Measurements from ENCODE around the gene CLDN15.

CLDN15 gene

GRCh38 chr7:101220295-101220694 is 17.3 kb downstream of the CLDN15 start:
- Histone ChIP-seq H3K9me3 (ENCODE audit: control insufficient read depth, insufficient read depth, low read length) (no peaks in the 10 kb centered on the region), H3K4me1 (ENCODE audit: insufficient read depth, low read length) (0 out of 2 replicates have a peak, but pooled peaks cover 4% of the 10 kb centered on the region), H3K36me3 (ENCODE audit: insufficient read depth, low read length) (peaks cover 7% of the 10 kb centered on the region), H3K9ac (ENCODE audit: low read depth, low read length) (no peak overlapping the region)

DNA sequence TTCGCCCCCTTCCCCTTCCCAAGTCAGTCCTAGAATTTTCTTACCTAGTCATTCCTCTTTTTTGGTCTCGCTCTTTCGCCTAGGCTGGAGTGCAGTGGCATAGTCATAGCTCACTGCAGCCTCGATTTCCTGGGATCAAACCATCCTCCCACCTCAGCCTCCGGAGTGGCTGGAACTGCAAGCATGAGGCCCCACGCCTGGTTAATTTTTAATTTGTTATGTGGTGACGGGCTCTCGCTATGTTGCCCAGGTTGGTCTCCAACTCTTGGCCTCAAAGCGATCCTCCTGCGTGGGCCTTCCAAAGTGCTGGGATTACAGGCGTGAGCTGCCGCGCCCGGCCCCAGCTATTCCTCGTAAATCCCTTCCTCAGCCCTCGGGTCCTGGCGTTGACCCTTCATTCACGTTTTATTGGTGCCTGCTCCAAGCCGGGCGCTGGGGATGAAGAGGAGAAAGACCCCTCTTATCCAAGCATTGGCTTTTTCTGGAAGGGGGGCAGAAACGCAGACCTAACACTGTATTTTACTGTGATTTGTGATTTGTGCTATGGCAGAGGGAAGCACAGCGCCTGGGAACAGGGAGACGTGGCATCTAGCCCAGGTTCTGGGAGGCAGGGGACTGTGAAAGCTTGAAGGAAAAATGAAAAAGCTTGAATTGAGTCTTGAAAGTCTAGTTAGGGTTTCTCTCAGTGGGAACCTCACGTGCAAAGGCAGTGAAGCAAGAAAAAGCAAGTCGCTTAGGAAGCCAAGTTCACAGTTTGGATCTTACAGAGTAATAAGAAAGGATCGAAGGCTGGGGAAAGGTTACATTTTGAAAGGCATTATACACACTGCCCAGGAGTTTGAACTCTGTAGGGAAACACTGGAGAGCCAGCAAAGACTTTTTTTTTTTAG is 19.1 kb downstream of the CLDN15 start:
- 0 out of 2 replicates have a peak, but pooled peaks cover 4% of the 10 kb centered on the region for H3K4me1 ChIP-seq (ENCODE audit: insufficient read depth, low read length)
- no peaks in the 10 kb centered on the region; the same call in 1 of the 2 replicates for H3K36me3 ChIP-seq (ENCODE audit: insufficient read depth, low read length)
- H3K9ac ChIP-seq (ENCODE audit: low read depth, low read length): peak overlapping the region; percentile 80
- no peaks in the 10 kb centered on the region for H3K9me3 ChIP-seq (ENCODE audit: control insufficient read depth, insufficient read depth, low read length)

DNA sequence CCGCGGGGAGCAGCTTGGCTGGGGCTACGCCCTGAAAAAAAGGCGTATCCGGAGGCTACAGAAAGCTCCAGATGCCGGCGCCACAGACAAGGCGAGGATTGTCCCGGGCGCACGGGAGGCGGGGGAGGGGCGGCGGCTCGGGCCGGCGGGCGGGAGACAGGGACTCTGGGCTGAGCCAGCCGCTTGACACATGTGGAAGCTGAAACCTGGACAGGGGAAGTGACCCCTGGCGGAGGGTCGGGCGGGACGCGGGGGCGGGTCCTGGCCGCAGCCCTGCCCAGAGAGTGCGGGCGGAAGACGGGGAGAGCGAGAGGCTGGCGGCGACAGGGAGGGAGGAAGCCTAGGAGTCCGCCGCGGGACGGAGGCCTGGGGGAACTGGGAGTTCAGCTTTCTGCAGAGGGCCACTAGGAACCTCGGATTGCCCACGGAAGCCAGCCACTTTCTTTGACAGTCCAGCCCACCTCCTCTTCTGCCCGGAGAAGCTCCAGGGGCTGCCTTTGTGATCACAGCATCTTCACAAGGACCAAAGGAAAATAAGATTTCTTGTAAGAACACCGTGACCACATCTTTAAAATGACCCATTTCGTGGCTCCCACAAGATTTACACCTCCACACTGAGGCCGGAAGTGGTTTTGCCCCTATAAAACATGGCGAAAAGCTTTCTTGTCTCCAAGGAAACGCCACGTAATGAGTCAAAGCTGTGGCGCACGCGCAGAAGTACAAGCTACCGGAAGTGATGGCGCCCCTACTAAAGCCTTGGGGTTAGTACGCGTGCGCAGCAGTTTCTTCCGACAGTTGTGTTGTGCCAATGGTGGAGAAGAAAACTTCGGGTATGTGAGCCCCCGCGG is 20.0 kb downstream of the CLDN15 start, which contains the start of the genes PLOD3 and ZNHIT1:
Gene PLOD3, minus strand, starts transcription at position 194 of the 848 bp plus-strand sequence. CDS start 307 bp downstream, outside the sequence.
Gene ZNHIT1, plus strand, starts transcription at position 778 of the 848 bp plus-strand sequence. Its CDS starts 31 bp downstream, at position 809.
- Histone ChIP-seq H3K36me3 (ENCODE audit: insufficient read depth, low read length) (no peaks in the 10 kb centered on the region; the same call in 1 of the 2 replicates), H3K4me1 (ENCODE audit: insufficient read depth, low read length) (0 out of 2 replicates have a peak, but pooled peaks cover 4% of the 10 kb centered on the region), H3K9me3 (ENCODE audit: control insufficient read depth, insufficient read depth, low read length) (no peaks in the 10 kb centered on the region)

DNA sequence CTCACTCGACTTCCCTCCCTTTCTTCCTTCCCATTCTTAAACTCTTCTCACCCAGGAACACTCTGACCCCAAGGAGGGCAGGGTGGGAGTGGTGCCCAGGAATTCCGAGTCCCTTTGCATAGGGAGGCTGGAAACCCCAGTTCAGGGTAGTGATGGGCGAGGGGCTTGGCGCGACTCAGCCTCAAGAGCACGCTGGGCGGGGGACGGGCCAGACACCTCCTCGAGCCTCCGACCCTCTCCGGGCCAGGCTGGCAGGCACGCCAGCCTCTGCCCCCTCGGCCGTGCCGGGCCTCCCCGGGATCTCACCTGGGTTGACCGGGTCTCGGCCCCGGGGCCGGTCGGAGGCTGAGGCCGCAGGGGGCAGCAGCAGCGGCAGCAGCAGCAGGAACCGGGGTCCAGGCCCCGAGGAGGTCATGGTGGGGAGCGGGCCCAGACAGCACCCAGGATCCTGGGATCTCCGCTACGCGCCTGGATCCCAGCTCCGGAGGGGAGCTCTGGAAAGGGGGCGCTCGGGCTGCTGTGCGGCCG is 20.7 kb downstream of the CLDN15 start:
- Histone ChIP-seq H3K36me3 (ENCODE audit: insufficient read depth, low read length) (no peaks in the 10 kb centered on the region), H3K9me3 (ENCODE audit: control insufficient read depth, insufficient read depth, low read length) (no peaks in the 10 kb centered on the region), H3K4me1 (ENCODE audit: insufficient read depth, low read length) (0 out of 2 replicates have a peak, but pooled peaks cover 2% of the 10 kb centered on the region), H3K9ac (ENCODE audit: low read depth, low read length) (peak overlapping the region; percentile 80)

More for the DNA sequence above, 20.0 kb downstream of the CLDN15 start, which contains the start of the genes PLOD3 and ZNHIT1:
- peak within 1 kb of the TSS; percentile 80 for H3K9ac ChIP-seq (ENCODE audit: low read depth, low read length)

DNA sequence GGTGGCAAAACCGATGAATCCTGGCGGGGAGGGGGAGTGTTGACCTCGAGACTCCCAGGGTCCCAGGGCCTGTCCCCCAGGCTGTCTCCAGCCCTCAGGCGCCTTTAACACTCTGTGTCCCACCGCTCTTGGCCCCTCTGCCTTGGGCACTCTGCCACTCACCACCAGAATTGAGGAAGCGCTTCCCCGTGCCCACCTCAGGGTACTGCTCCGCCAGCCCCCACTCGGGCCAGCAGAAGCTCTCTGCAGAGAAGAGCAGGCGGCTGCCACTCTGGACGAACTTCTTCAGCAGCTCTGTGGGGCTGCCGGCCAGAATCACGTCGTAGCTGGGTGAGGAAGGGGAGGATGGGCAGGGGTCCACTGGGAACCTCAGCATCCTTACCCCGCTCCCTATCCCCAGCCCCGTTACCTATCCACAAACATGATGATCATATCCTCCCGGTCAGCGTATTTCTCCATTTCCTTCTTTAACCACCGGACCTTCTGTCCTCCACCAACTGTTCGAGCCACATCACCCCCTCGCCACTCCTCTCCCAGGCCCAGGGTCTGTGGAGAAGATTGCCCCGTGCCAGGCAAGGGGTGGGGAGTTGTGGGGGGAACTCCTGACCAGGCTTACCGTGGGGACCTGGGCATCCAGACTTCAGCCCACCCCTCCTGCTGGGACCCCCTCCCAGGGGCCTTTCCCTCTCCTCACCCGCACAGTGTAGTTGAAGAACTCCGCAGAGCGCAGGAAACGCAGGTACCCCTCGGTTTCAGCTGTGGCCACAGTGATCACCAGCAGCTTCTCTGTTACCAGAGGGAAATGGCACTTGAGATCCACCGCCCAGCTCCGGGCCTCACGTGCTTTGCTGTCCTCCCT is 21.4 kb downstream of the CLDN15 start:
- Histone ChIP-seq H3K9ac (ENCODE audit: low read depth, low read length) (peak overlapping the region; percentile 80), H3K9me3 (ENCODE audit: control insufficient read depth, insufficient read depth, low read length) (no peaks in the 10 kb centered on the region), H3K4me1 (ENCODE audit: insufficient read depth, low read length) (no peaks in the 10 kb centered on the region), H3K36me3 (ENCODE audit: insufficient read depth, low read length) (no peaks in the 10 kb centered on the region)

GRCh38 chr7:101212014-101212413 is 25.6 kb downstream of the CLDN15 start:
- Histone ChIP-seq H3K4me1 (ENCODE audit: insufficient read depth, low read length) (no peaks in the 10 kb centered on the region), H3K36me3 (ENCODE audit: insufficient read depth, low read length) (no peaks in the 10 kb centered on the region; the same call in 1 of the 2 replicates), H3K9me3 (ENCODE audit: control insufficient read depth, insufficient read depth, low read length) (no peaks in the 10 kb centered on the region), H3K9ac (ENCODE audit: low read depth, low read length) (no peak overlapping the region)

- no peak overlapping the region for H3K9ac ChIP-seq (ENCODE audit: low read depth, low read length)
- H3K9me3 ChIP-seq (ENCODE audit: control insufficient read depth, insufficient read depth, low read length): no peaks in the 10 kb centered on the region
- no peaks in the 10 kb centered on the region; the same call in 1 of the 2 replicates for H3K36me3 ChIP-seq (ENCODE audit: insufficient read depth, low read length)
- no peaks in the 10 kb centered on the region for H3K4me1 ChIP-seq (ENCODE audit: insufficient read depth, low read length)
Measured at GRCh38 chr7:101211501-101211900, 26.1 kb downstream of the CLDN15 start.

DNA sequence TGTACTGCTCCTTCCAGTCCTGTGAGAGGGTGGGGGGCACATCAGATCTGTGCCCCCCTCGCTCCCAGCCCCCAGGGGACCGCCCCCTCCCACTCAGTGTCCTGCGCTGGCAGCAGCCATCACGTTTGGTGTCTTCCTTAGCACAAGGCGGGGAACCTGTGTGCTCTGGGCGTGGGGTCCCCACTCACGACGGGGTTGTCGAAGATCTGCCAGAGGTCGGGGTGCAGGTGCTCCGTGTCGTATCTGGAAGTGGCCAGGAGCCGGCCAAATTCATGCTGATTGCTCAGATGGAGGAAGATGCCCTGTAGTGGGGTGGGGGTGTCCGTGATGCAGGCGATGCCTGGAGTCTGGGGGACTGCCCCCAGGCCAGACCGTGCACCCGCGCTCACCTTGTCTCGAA is 27.5 kb downstream of the CLDN15 start:
- Histone ChIP-seq H3K36me3 (ENCODE audit: insufficient read depth, low read length) (no peaks in the 10 kb centered on the region; the same call in 1 of the 2 replicates), H3K9ac (ENCODE audit: low read depth, low read length) (no peak overlapping the region), H3K9me3 (ENCODE audit: control insufficient read depth, insufficient read depth, low read length) (no peaks in the 10 kb centered on the region), H3K4me1 (ENCODE audit: insufficient read depth, low read length) (no peaks in the 10 kb centered on the region)

DNA sequence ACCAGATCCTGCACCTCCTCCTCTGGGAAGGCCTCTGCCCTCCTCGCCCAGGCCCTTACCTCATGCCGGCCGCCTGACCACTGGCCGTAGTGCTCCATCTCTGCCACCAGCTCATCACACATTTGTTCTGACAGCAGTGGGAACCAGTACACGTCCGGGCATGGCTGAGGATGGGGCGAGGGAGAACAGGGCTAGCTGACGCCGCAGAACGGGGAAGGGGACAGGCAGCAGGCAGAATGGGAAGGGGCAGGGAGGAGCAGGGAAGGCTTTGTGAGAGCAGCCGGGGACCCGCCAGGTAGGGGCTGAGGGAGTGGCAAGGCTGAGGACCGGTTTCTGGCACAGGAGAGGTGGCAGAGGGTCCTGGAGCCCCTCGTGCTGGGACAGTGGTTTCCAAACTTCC is 28.8 kb downstream of the CLDN15 start:
- no peaks in the 10 kb centered on the region; the same call in 1 of the 2 replicates for H3K36me3 ChIP-seq (ENCODE audit: insufficient read depth, low read length)
- no peaks in the 10 kb centered on the region for H3K9me3 ChIP-seq (ENCODE audit: control insufficient read depth, insufficient read depth, low read length)
- H3K4me1 ChIP-seq (ENCODE audit: insufficient read depth, low read length): no peaks in the 10 kb centered on the region
- no peak overlapping the region for H3K9ac ChIP-seq (ENCODE audit: low read depth, low read length)

DNA sequence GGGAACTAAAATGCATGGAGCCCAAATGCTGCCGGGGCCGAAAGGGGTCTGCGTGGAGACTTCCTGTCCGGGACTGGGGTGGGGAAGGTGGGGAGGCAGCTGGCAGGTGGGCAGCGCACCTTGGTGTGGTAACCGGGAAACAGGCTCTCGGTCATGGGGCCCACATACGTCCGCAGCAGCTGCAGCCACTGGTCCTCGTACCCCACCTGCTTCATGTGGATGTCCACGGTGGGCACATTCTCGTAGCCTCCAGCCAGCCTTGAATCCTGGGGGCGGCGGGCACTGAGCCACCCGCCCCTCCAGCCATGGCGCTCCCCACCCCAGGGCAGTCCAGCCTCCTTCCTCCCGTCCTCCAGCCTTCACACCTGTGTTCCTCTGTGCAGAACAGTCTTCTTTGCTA is 30.1 kb downstream of the CLDN15 start:
- no peaks in the 10 kb centered on the region; the same call in 1 of the 2 replicates for H3K36me3 ChIP-seq (ENCODE audit: insufficient read depth, low read length)
- no peaks in the 10 kb centered on the region for H3K9me3 ChIP-seq (ENCODE audit: control insufficient read depth, insufficient read depth, low read length)
- H3K9ac ChIP-seq (ENCODE audit: low read depth, low read length): no peak overlapping the region
- H3K4me1 ChIP-seq (ENCODE audit: insufficient read depth, low read length): no peaks in the 10 kb centered on the region

- Histone ChIP-seq H3K4me1 (ENCODE audit: insufficient read depth, low read length) (no peaks in the 10 kb centered on the region), H3K9me3 (ENCODE audit: control insufficient read depth, insufficient read depth, low read length) (no peaks in the 10 kb centered on the region), H3K9ac (ENCODE audit: low read depth, low read length) (no peak overlapping the region), H3K36me3 (ENCODE audit: insufficient read depth, low read length) (no peaks in the 10 kb centered on the region; the same call in 1 of the 2 replicates)
Measured at GRCh38 chr7:101206665-101207042, 30.9 kb downstream of the CLDN15 start.

- Histone ChIP-seq H3K36me3 (ENCODE audit: insufficient read depth, low read length) (no peaks in the 10 kb centered on the region; the same call in 1 of the 2 replicates), H3K9ac (ENCODE audit: low read depth, low read length) (no peak overlapping the region), H3K9me3 (ENCODE audit: control insufficient read depth, insufficient read depth, low read length) (no peaks in the 10 kb centered on the region), H3K4me1 (ENCODE audit: insufficient read depth, low read length) (peaks cover under 1% of the 10 kb centered on the region; the same call in 1 of the 2 replicates)
Measured at GRCh38 chr7:101205901-101206664, 31.5 kb downstream of the CLDN15 start.

All from ES-I3 (cell line).